ENCODE measurements around the gene SFT2D1.

DNA sequence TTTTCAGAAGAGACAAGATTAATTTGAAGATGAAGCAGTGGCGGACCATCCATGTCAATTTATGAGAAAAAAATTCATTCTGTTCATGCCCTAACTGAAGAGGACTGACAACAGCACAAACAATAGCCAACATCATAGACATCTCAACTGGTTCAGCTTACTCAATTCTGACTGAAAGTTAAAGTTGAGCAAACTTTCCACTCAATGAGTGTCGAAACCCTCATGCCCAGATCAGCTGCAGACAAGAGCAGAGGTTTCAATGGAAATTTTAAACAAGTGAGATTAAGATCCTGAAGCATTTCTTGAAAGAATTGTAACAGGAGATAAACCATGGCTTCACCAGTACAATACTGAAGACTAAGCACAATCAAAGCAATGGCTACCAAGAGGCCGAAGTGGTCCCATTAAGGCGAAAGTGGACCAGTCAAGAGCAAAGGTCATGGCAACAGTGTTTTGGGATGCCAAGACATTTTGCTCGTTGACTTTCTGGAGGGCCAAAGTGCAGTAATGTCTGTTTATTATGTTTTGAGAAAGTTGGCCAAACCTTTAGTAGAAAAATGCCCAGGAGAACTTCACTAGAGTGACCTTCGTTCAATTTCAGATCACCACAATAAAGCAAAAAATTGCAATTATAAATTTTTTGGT, 6.1 kb upstream of the SFT2D1 start:
- TF ChIP-seq, protein P1, sequence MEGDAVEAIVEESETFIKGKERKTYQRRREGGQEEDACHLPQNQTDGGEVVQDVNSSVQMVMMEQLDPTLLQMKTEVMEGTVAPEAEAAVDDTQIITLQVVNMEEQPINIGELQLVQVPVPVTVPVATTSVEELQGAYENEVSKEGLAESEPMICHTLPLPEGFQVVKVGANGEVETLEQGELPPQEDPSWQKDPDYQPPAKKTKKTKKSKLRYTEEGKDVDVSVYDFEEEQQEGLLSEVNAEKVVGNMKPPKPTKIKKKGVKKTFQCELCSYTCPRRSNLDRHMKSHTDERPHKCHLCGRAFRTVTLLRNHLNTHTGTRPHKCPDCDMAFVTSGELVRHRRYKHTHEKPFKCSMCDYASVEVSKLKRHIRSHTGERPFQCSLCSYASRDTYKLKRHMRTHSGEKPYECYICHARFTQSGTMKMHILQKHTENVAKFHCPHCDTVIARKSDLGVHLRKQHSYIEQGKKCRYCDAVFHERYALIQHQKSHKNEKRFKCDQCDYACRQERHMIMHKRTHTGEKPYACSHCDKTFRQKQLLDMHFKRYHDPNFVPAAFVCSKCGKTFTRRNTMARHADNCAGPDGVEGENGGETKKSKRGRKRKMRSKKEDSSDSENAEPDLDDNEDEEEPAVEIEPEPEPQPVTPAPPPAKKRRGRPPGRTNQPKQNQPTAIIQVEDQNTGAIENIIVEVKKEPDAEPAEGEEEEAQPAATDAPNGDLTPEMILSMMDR (IDR thresholded peaks at IDR 0.05): no peak
- no peak for TF ChIP-seq POLR2A (IDR thresholded peaks at IDR 0.05)

Data from testis (tissue), 2 donors.